MM.1S (cell line): ENCODE data around the gene BBS7.

ENCODE experiments used
- DNase-seq: peaks from one replicate; pipeline ENCODE4 v3.0.0-alpha.2; 2015
- H2AFZ ChIP-seq: fragments of 300-600 bp; sonication (generic); 2 replicates; pipeline ENCODE4 v1.6.0; 2016; ENCODE audit warnings: antibody characterized with exemption, low read length
- H3F3A ChIP-seq: fragments of 300-600 bp; sonication (generic); 2 replicates; pipeline ENCODE4 v1.6.1; 2016; ENCODE audit warnings: mild to moderate bottlenecking, antibody characterized with exemption, low read length, moderate library complexity, mixed read lengths; ENCODE audit not compliant: insufficient read depth
- H3K27ac ChIP-seq: fragments of 300-600 bp; sonication (generic); 2 replicates; pipeline ENCODE4 v1.5.1; 2016; ENCODE audit warnings: mild to moderate bottlenecking, low read length
- H3K27me3 ChIP-seq: fragments of 300-600 bp; sonication (generic); replicated peaks from 2 replicates; pipeline ENCODE4 v1.6.0; 2016; ENCODE audit warnings: low read length; ENCODE audit not compliant: insufficient read depth
- H3K36me3 ChIP-seq: fragments of 300-600 bp; sonication (generic); replicated peaks from 2 replicates; pipeline ENCODE4 v1.6.1; 2016; ENCODE audit warnings: mild to moderate bottlenecking, low read length, mixed read lengths; ENCODE audit not compliant: insufficient read depth
- H3K4me1 ChIP-seq: fragments of 300-600 bp; sonication (generic); 2 replicates; pipeline ENCODE4 v1.6.1; 2016; ENCODE audit warnings: low read length, mixed read lengths
- H3K4me2 ChIP-seq: fragments of 300-600 bp; sonication (generic); 2 replicates; pipeline ENCODE4 v1.6.0; 2016; ENCODE audit warnings: low read depth, low read length
- H3K4me3 ChIP-seq: fragments of 300-600 bp; sonication (generic); 2 replicates; pipeline ENCODE4 v1.5.1; 2016; ENCODE audit warnings: low read length, mixed read lengths
- H3K79me2 ChIP-seq: fragments of 300-600 bp; sonication (generic); 2 replicates; pipeline ENCODE4 v1.6.1; 2016; ENCODE audit warnings: mixed run types, low read length, mixed read lengths
- H3K9ac ChIP-seq: fragments of 300-600 bp; sonication (generic); 2 replicates; pipeline ENCODE4 v1.6.1; 2016; ENCODE audit warnings: low read length, mixed read lengths
- H3K9me2 ChIP-seq: fragments of 300-600 bp; sonication (generic); replicated peaks from 2 replicates; pipeline ENCODE4 v1.6.1; 2016; ENCODE audit warnings: mild to moderate bottlenecking, low read length, mixed read lengths; ENCODE audit not compliant: insufficient read depth
- H3K9me3 ChIP-seq: fragments of 300-600 bp; sonication (generic); replicated peaks from 2 replicates; pipeline ENCODE4 v1.6.1; 2016; ENCODE audit warnings: mild to moderate bottlenecking, low read length, mixed read lengths; ENCODE audit not compliant: insufficient read depth
- H4K20me1 ChIP-seq: fragments of 300-600 bp; sonication (generic); 2 replicates; pipeline ENCODE4 v1.6.1; 2016; ENCODE audit warnings: mild to moderate bottlenecking, low read length, moderate library complexity, mixed read lengths; ENCODE audit not compliant: insufficient read depth
- CTCF ChIP-seq: fragments of 300-600 bp; sonication (generic); IDR thresholded peaks from 2 replicates; pipeline ENCODE4 v1.5.1; 2016; ENCODE audit warnings: antibody characterized with exemption, low read length, mixed read lengths
- EZH2 ChIP-seq: fragments of 300-600 bp; sonication (generic); optimal IDR thresholded peaks from 2 replicates; pipeline ENCODE3; 2017; ENCODE audit warnings: low read depth, mild to moderate bottlenecking, antibody characterized with exemption, low read length, mixed read lengths
- EZH2phosphoT487 ChIP-seq: fragments of 300-600 bp; sonication (generic); IDR thresholded peaks from 2 replicates; pipeline ENCODE4 v1.6.1; 2018; ENCODE audit warnings: antibody characterized with exemption, low read length

Gene BBS7

DNA sequence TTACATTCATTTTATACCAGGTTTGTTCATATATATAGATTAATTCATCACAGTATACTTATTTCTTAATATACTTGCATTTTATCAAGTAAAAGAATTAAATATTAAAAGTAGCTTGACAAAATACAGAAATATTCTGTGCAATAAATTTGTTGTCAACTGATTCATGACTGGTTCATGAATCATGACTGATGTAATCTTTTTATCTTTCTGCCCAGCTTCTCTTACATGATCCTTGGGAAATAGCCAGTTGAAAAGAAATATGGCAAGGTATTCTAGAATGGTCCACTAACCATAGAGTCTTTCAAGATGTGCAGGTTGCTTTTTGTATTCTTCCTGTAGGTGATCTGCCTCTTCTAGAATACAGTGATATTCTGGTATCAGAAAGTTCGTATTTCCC lies 42.4 kb downstream of the BBS7 start:
- Histone ChIP-seq H3K9me3 (no peaks in the 10 kb centered on the region), H3K27ac (no peak overlapping the region), H3K4me1 (no peaks in the 10 kb centered on the region), H3K27me3 (no peaks in the 10 kb centered on the region), H3F3A (no peaks in the 10 kb centered on the region), H2AFZ (no peak overlapping the region), H3K36me3 (no peaks in the 10 kb centered on the region), H3K9me2 (no peaks in the 10 kb centered on the region), H3K4me3 (no peak overlapping the region), H4K20me1 (no peaks in the 10 kb centered on the region), H3K9ac (no peak overlapping the region), H3K4me2 (no peak overlapping the region), H3K79me2 (peaks cover 8% of the 10 kb centered on the region)
- DNase-seq = no peak
- TF ChIP-seq CTCF (no peak), EZH2 (no peak), EZH2phosphoT487 (no peak)

DNA sequence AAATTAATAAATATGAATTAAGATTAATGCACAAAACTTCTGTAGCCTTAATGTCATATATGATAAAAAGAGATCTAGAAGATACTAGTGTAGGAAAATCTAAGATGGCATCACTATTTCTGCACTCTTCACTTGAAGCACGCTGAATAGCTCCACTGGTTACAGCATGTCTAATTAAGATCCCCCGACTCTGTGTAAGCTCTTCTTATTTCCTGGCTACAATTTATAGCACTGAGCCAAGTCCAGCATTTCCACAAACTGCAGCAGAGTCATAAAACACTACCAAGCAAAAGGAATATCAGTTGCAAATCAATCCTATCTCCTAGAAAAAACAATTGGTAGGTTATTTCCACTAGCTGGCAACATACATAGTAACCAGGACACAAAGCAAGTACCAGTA lies 45.3 kb downstream of the BBS7 start:
- no peak for DNase-seq
- no peaks in the 10 kb centered on the region for H4K20me1 ChIP-seq
- no peaks in the 10 kb centered on the region for H3K27me3 ChIP-seq
- H2AFZ ChIP-seq = no peak overlapping the region
- no peaks in the 10 kb centered on the region for H3K9me2 ChIP-seq
- no peak overlapping the region for H3K4me3 ChIP-seq
- H3F3A ChIP-seq = 0 out of 2 replicates have a peak, but pooled peaks cover 6% of the 10 kb centered on the region
- TF ChIP-seq EZH2phosphoT487 = no peak
- TF ChIP-seq CTCF = no peak
- TF ChIP-seq EZH2 = no peak
- H3K9me3 ChIP-seq = no peaks in the 10 kb centered on the region
- no peak overlapping the region for H3K27ac ChIP-seq
- peaks cover 9% of the 10 kb centered on the region for H3K4me1 ChIP-seq
- peaks cover 37% of the 10 kb centered on the region for H3K79me2 ChIP-seq
- H3K9ac ChIP-seq = no peak overlapping the region
- no peak overlapping the region for H3K4me2 ChIP-seq
- H3K36me3 ChIP-seq = peaks cover 14% of the 10 kb centered on the region; the same call in 1 of the 2 replicates

- peak overlapping the region; percentile 43; the same call in 1 of the 2 replicates for H3K27ac ChIP-seq
- peaks cover 14% of the 10 kb centered on the region; the same call in 1 of the 2 replicates for H3K36me3 ChIP-seq
- H4K20me1 ChIP-seq = no peaks in the 10 kb centered on the region
- H3K9ac ChIP-seq = peak overlapping the region; percentile 69
- 0 out of 2 replicates have a peak, but pooled peaks cover 6% of the 10 kb centered on the region for H3F3A ChIP-seq
- no peaks in the 10 kb centered on the region for H3K27me3 ChIP-seq
- peaks cover 43% of the 10 kb centered on the region for H3K79me2 ChIP-seq
- H3K4me1 ChIP-seq = peaks cover 9% of the 10 kb centered on the region
- peak overlapping the region; percentile 90 for H3K4me3 ChIP-seq
- no peaks in the 10 kb centered on the region for H3K9me3 ChIP-seq
- peak overlapping the region; percentile 96 for H3K4me2 ChIP-seq
- DNase-seq = no peak
- H3K9me2 ChIP-seq = no peaks in the 10 kb centered on the region
- TF ChIP-seq EZH2 (no peak), CTCF (no peak), EZH2phosphoT487 (no peak)
- peak overlapping the region; percentile 97 for H2AFZ ChIP-seq
These were observed 46.1 kb downstream of the BBS7 start for GRCh38 chr4:121824171-121824527.
